ENCODE results near the gene CYP2F1. TPM values are rescaled to one million over a fixed set of nuclear protein-coding genes. Genes with fewer than 3 reads are reported as not detected.
"Not testable (repeated sequence)": the region's sequence is repeated elsewhere in the genome, so short reads cannot be mapped to it uniquely, and the experiment has no call there.

The CYP2F1 gene
- total and polyA plus RNA-seq, 7 experiments from 2014 or later: 0.32 to 1.1 (median 0.96) TPM; not detected in 4

DNA sequence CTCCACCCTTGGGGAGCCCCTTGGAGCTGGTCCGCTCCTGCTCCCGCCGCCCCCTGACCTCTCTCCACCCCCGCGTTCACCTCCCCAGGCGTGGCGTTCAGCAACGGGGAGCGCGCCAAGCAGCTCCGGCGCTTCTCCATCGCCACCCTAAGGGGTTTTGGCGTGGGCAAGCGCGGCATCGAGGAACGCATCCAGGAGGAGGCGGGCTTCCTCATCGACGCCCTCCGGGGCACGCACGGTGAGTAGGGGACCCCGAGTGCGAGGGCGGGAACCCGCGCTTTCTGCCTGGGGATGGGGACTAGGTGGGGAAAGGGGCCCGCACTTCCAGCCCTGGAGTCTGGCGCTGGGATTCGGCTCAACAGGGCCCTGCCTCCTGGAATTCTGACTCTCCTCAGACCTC, 24.3 kb upstream of the CYP2F1 start:
- Histone ChIP-seq H3K27ac (ENCODE audit: low read depth, low read length) (no peak overlapping the region), H3K36me3 (ENCODE audit: control insufficient read depth in 2 of 3, insufficient read depth in 3 of 3, low read length in 3 of 3) (no peaks in the 10 kb centered on the region), H3K27me3 (ENCODE audit: control insufficient read depth in 2 of 2, insufficient read depth in 2 of 2, low read length in 2 of 2) (no peaks in the 10 kb centered on the region), H3K9me3 (ENCODE audit: control insufficient read depth in 2 of 3, low read length in 3 of 3) (no peaks in the 10 kb centered on the region), H3K4me3 (ENCODE audit: low read length) (no peak overlapping the region), H3K4me1 (ENCODE audit: control insufficient read depth in 2 of 2, insufficient read depth in 2 of 2, low read length in 2 of 2) (no peaks in the 10 kb centered on the region)
- peak in 3 of 9 donors; percentile 9 to 17 (median 11) for DNase-seq
- POLR2A ChIA-PET: no interaction called here
- CTCF ChIA-PET: no interaction called here
- Mint-ChIP-seq H3K9me3 (peaks cover 0 to 5% (median 0%) of the 10 kb centered on the region in 11 donors), H3K27me3 (peaks cover 57 to 86% (median 73%) of the 10 kb centered on the region in 5 donors), H3K4me1 (peaks cover 0 to 13% (median 9%) of the 10 kb centered on the region in 7 donors), H3K36me3 (peaks cover 0 to 5% (median 0%) of the 10 kb centered on the region in 5 donors), H3K27ac (no peak overlapping the region), H3K4me3 (peak overlapping the region in 7 of 10 donors; percentile 5 to 67 (median 26))
- ATAC-seq: no peak
- intact Hi-C loops (cut with micrococcal nuclease): no loop called here

DNA sequence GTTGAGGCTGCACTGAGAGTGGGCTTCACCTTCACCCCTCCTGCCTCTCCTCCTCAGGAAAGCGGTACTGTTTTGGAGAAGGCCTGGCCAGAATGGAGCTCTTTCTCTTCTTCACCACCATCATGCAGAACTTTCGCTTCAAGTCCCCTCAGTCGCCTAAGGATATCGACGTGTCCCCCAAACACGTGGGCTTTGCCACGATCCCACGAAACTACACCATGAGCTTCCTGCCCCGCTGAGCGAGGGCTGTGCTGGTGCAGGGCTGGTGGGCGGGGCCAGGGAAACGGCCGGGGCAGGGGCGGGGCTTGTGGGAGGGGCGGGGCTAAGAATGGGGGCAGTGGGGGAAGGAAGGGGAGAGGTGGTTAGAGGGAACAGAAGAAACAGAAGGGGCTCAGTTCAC, 18.5 kb upstream of the CYP2F1 start:
- H3K27ac ChIP-seq (ENCODE audit: low read depth, low read length): no peak overlapping the region
- H3K9me3 Mint-ChIP-seq: peaks cover 0 to 30% (median 2%) of the 10 kb centered on the region in 11 donors
- no peak overlapping the region for H3K4me3 Mint-ChIP-seq
- no peaks in the 10 kb centered on the region for H3K4me1 ChIP-seq (ENCODE audit: control insufficient read depth in 2 of 2, insufficient read depth in 2 of 2, low read length in 2 of 2)
- no peak overlapping the region for H3K4me3 ChIP-seq (ENCODE audit: low read length)
- DNase-seq (no peak), ATAC-seq (no peak)
- H3K27me3 ChIP-seq (ENCODE audit: control insufficient read depth in 2 of 2, insufficient read depth in 2 of 2, low read length in 2 of 2): no peaks in the 10 kb centered on the region
- intact Hi-C loops (cut with micrococcal nuclease): no loop called here
- H3K4me1 Mint-ChIP-seq: peaks cover 0 to 8% (median 3%) of the 10 kb centered on the region in 7 donors
- H3K27ac Mint-ChIP-seq: no peak overlapping the region
- no peaks in the 10 kb centered on the region for H3K36me3 ChIP-seq (ENCODE audit: control insufficient read depth in 2 of 3, insufficient read depth in 3 of 3, low read length in 3 of 3)
- peaks cover 27 to 54% (median 42%) of the 10 kb centered on the region in 5 donors for H3K27me3 Mint-ChIP-seq
- ChIA-PET POLR2A (interaction anchor here (0.6 to 1.1 kb wide), 2 partner anchors 12 to 607 kb away, joined by 3 to 5 read pairs; no protein-coding TSS in a partner anchor), CTCF (no interaction called here)
- H3K36me3 Mint-ChIP-seq: no peaks in the 10 kb centered on the region
- no peaks in the 10 kb centered on the region for H3K9me3 ChIP-seq (ENCODE audit: control insufficient read depth in 2 of 3, low read length in 3 of 3)

DNA sequence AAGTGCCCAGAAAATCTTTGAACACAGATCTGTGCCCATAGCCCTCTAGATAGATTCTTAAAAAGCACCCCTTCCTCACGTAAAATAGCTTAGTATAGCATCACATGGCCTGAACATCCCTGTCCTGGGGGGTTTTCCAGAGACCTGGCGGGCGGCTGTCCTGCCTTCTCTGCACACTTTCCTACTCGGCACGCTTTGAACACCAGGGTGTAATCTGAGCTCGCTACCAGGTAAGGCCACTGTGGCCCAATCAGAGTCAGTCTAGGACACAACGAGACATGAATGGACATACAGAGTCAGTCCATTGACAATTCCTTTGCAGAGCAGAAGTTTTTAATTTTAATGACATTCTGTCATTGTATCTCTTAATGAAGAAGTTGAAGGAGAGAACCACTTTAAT, 17.9 kb upstream of the CYP2F1 start:
- POLR2A ChIA-PET: interaction anchor here (1.1 kb wide), 1 partner anchor 11 kb away, joined by 3 read pairs; no protein-coding TSS in a partner anchor
- H3K4me1 Mint-ChIP-seq: peaks cover 0 to 5% (median 0%) of the 10 kb centered on the region in 7 donors
- H3K9me3 ChIP-seq (ENCODE audit: control insufficient read depth in 2 of 3, low read length in 3 of 3): no peaks in the 10 kb centered on the region
- H3K36me3 ChIP-seq (ENCODE audit: control insufficient read depth in 2 of 3, insufficient read depth in 3 of 3, low read length in 3 of 3): no peaks in the 10 kb centered on the region
- peaks cover 20 to 48% (median 36%) of the 10 kb centered on the region in 5 donors for H3K27me3 Mint-ChIP-seq
- ATAC-seq (no peak), DNase-seq (no peak)
- no peak overlapping the region for H3K4me3 ChIP-seq (ENCODE audit: low read length)
- peaks cover 0 to 36% (median 7%) of the 10 kb centered on the region in 11 donors for H3K9me3 Mint-ChIP-seq
- no peak overlapping the region for H3K27ac Mint-ChIP-seq
- CTCF ChIA-PET: no interaction called here
- no peak overlapping the region for H3K4me3 Mint-ChIP-seq
- intact Hi-C loops (cut with micrococcal nuclease): no loop called here
- H3K36me3 Mint-ChIP-seq: peaks cover 0 to 2% (median 0%) of the 10 kb centered on the region in 5 donors
- no peak overlapping the region for H3K27ac ChIP-seq (ENCODE audit: low read depth, low read length)
- H3K27me3 ChIP-seq (ENCODE audit: control insufficient read depth in 2 of 2, insufficient read depth in 2 of 2, low read length in 2 of 2): no peaks in the 10 kb centered on the region
- H3K4me1 ChIP-seq (ENCODE audit: control insufficient read depth in 2 of 2, insufficient read depth in 2 of 2, low read length in 2 of 2): no peaks in the 10 kb centered on the region

DNA sequence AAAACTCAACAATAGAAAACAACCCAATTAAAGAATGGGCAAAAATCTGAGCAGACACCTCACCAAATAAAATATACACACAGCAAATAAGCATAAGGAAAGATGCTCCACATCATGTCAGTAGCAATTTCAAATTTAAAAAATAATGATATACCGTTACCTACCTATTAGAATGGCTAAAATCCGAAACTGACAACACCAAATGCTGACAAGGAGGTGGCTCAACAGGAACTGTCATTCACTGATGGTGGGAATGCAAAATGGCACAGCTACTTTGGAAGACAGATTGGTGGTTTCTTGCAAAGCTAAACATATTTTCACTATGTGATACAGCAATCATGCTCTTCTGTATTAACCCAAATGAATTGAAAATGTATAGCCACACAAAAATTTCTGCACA, 16.9 kb upstream of the CYP2F1 start:
- Histone ChIP-seq H3K27ac (ENCODE audit: low read depth, low read length) (no peak overlapping the region), H3K4me3 (ENCODE audit: low read length) (no peak overlapping the region), H3K9me3 (ENCODE audit: control insufficient read depth in 2 of 3, low read length in 3 of 3) (no peaks in the 10 kb centered on the region), H3K4me1 (ENCODE audit: control insufficient read depth in 2 of 2, insufficient read depth in 2 of 2, low read length in 2 of 2) (no peaks in the 10 kb centered on the region), H3K27me3 (ENCODE audit: control insufficient read depth in 2 of 2, insufficient read depth in 2 of 2, low read length in 2 of 2) (no peaks in the 10 kb centered on the region), H3K36me3 (ENCODE audit: control insufficient read depth in 2 of 3, insufficient read depth in 3 of 3, low read length in 3 of 3) (no peaks in the 10 kb centered on the region)
- DNase-seq: no peak
- ChIA-PET POLR2A (no interaction called here), CTCF (no interaction called here)
- no peak for ATAC-seq
- H3K27me3 Mint-ChIP-seq: peaks cover 17 to 42% (median 30%) of the 10 kb centered on the region in 5 donors
- intact Hi-C loops (cut with micrococcal nuclease): no loop called here
- H3K36me3 Mint-ChIP-seq: peaks cover 0 to 7% (median 2%) of the 10 kb centered on the region in 5 donors
- peaks cover 0 to 5% (median 0%) of the 10 kb centered on the region in 7 donors for H3K4me1 Mint-ChIP-seq
- H3K27ac Mint-ChIP-seq: no peak overlapping the region
- H3K9me3 Mint-ChIP-seq: peaks cover 2 to 46% (median 14%) of the 10 kb centered on the region in 11 donors
- no peak overlapping the region for H3K4me3 Mint-ChIP-seq

DNA sequence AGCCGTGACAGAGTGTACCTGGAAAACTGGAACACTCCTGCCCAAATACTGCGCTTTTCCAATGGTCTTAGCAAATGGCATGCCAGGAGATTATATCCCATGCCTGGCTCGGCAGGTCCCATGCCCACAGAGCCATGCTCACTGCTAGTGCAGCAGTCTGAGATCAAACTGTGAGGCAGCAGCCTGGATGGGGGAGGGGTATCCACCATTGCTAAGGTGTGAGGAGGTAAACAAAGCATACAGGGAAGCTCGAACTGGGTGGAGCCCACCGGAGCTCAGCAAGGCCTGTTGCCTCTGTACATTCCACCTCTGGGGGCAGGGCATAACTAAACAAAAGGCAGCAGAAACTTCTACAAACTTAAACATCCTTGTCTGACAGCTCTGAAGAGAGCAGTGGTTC, 15.5 kb upstream of the CYP2F1 start:
- H3K27me3 Mint-ChIP-seq: peaks cover 14 to 31% (median 22%) of the 10 kb centered on the region in 5 donors
- peaks cover 0 to 9% (median 5%) of the 10 kb centered on the region in 5 donors for H3K36me3 Mint-ChIP-seq
- H3K4me1 Mint-ChIP-seq: peaks cover 0 to 5% (median 0%) of the 10 kb centered on the region in 7 donors
- DNase-seq (no peak), ATAC-seq (no peak)
- Histone ChIP-seq H3K4me1 (ENCODE audit: control insufficient read depth in 2 of 2, insufficient read depth in 2 of 2, low read length in 2 of 2) (no peaks in the 10 kb centered on the region), H3K9me3 (ENCODE audit: control insufficient read depth in 2 of 3, low read length in 3 of 3) (no peaks in the 10 kb centered on the region), H3K27me3 (ENCODE audit: control insufficient read depth in 2 of 2, insufficient read depth in 2 of 2, low read length in 2 of 2) (no peaks in the 10 kb centered on the region), H3K36me3 (ENCODE audit: control insufficient read depth in 2 of 3, insufficient read depth in 3 of 3, low read length in 3 of 3) (no peaks in the 10 kb centered on the region), H3K27ac (ENCODE audit: low read depth, low read length) (no peak overlapping the region), H3K4me3 (ENCODE audit: low read length) (no peak overlapping the region)
- POLR2A ChIA-PET: no interaction called here
- H3K9me3 Mint-ChIP-seq: peaks cover 4 to 50% (median 14%) of the 10 kb centered on the region in 11 donors
- H3K27ac Mint-ChIP-seq: no peak overlapping the region
- intact Hi-C loops (cut with micrococcal nuclease): no loop called here
- H3K4me3 Mint-ChIP-seq: no peak overlapping the region
- CTCF ChIA-PET: no interaction called here

DNA sequence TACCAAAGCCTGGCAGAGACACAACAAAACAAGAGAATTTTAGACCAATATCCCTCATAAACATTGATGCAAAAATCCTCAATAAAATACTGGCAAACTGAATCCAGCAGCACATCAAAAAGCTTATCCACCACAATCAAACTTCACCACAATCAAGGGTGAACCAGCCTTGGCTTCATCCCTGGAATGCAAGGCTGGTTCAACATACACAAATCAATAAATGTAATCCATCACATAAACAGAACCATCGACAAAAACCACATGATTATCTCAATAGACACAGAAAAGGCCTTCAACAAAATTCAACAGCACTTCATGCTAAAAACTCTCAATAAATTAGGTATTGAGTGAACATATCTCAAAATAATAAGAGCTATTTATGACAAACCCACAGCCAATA, 12.0 kb upstream of the CYP2F1 start:
- H3K9me3 ChIP-seq (ENCODE audit: control insufficient read depth in 2 of 3, low read length in 3 of 3); H3K4me3 ChIP-seq (ENCODE audit: low read length); DNase-seq; H3K27me3 ChIP-seq (ENCODE audit: control insufficient read depth in 2 of 2, insufficient read depth in 2 of 2, low read length in 2 of 2); H3K4me1 Mint-ChIP-seq; H3K36me3 ChIP-seq (ENCODE audit: control insufficient read depth in 2 of 3, insufficient read depth in 3 of 3, low read length in 3 of 3); H3K36me3 Mint-ChIP-seq; intact Hi-C loops (cut with micrococcal nuclease); H3K4me1 ChIP-seq (ENCODE audit: control insufficient read depth in 2 of 2, insufficient read depth in 2 of 2, low read length in 2 of 2); POLR2A ChIA-PET; H3K27ac ChIP-seq (ENCODE audit: low read depth, low read length); H3K4me3 Mint-ChIP-seq; CTCF ChIA-PET; ATAC-seq: not testable (repeated sequence)
- Mint-ChIP-seq H3K27ac (peak overlapping the region in 1 of 9 donors; percentile 28), H3K27me3 (peaks cover 2 to 17% (median 14%) of the 10 kb centered on the region in 5 donors), H3K9me3 (peaks cover 4 to 60% (median 16%) of the 10 kb centered on the region in 11 donors)

DNA sequence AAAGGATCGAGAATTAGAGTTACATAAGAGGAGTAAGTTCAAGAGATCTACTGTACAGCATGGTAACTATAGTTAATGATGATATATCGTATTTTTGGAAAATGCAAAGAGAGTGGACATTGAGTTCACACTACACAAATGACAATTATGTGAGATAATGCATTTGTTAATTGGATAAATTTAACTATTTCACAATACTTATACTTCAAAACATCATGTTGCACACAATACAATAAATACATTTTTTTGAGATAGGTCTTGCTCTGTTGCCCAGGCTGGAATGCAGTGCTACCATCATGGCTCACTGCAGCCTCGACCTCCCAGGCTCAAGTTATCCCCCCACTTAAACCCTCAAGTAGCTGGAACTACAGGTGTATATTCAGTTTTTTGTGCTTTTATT, 8.1 kb upstream of the CYP2F1 start:
- H3K4me1 Mint-ChIP-seq: peaks cover 0 to 1% (median 0%) of the 10 kb centered on the region in 7 donors
- POLR2A ChIA-PET: no interaction called here
- Histone ChIP-seq H3K4me3 (ENCODE audit: low read length) (no peak overlapping the region), H3K36me3 (ENCODE audit: control insufficient read depth in 2 of 3, insufficient read depth in 3 of 3, low read length in 3 of 3) (no peaks in the 10 kb centered on the region), H3K9me3 (ENCODE audit: control insufficient read depth in 2 of 3, low read length in 3 of 3) (no peaks in the 10 kb centered on the region), H3K27ac (ENCODE audit: low read depth, low read length) (no peak overlapping the region), H3K4me1 (ENCODE audit: control insufficient read depth in 2 of 2, insufficient read depth in 2 of 2, low read length in 2 of 2) (no peaks in the 10 kb centered on the region), H3K27me3 (ENCODE audit: control insufficient read depth in 2 of 2, insufficient read depth in 2 of 2, low read length in 2 of 2) (no peaks in the 10 kb centered on the region)
- peaks cover 0 to 9% (median 5%) of the 10 kb centered on the region in 5 donors for H3K36me3 Mint-ChIP-seq
- H3K9me3 Mint-ChIP-seq: peaks cover 4 to 29% (median 12%) of the 10 kb centered on the region in 11 donors
- CTCF ChIA-PET: no interaction called here
- H3K27ac Mint-ChIP-seq: peak overlapping the region in 1 of 9 donors; percentile 76
- no peak for ATAC-seq
- no peak for DNase-seq
- intact Hi-C loops (cut with micrococcal nuclease): no loop called here
- no peak overlapping the region for H3K4me3 Mint-ChIP-seq
- H3K27me3 Mint-ChIP-seq: peaks cover 0 to 10% (median 4%) of the 10 kb centered on the region in 5 donors

Data from naive thymus-derived CD4-positive, alpha-beta T cell (primary cell).